GM12892 (cell line): ENCODE data around the gene FGF3.

Experiments
- DNase-seq: peaks from one replicate; pipeline ENCODE4 v3.0.0; 2011; ENCODE audit not compliant: insufficient read length
- FAIRE-seq: peaks from 2 replicates; lab custom pipeline; 2011; peaks lifted over from hg19 to GRCh38; lab: Jason Lieb, UNC
- POLR2A ChIP-seq: IDR thresholded peaks from 2 replicates; pipeline ENCODE4 v1.6.1; 2011; ENCODE audit warnings: low read depth, low read length, control low read depth
- POLR2AphosphoS5 ChIP-seq: IDR thresholded peaks from 2 replicates; pipeline ENCODE4 v1.6.1; 2011; ENCODE audit warnings: low read depth, low read length, control low read depth
- TAF1 ChIP-seq: IDR thresholded peaks from 2 replicates; pipeline ENCODE4 v1.6.1; 2011; ENCODE audit warnings: low read depth, mild to moderate bottlenecking, control low read depth, low read length, borderline replicate concordance

Gene FGF3

DNA sequence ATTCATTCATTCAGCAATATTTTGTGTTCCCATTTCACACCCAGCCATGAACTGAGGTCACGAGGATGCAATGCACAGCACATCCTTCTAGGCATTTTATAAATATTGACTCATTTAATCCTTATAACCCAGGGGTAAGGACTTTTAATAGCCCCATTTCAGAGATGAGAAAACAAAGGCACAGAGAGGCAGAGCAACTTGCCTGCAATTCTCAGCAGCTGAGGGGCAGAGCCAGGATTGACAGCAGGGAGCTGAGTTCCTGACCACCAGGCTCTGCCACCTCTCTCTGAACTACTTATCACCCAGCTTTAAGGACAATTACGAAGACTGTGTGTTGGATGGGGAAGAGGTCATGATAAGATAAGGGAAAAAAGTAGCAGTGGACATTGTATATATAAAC lies 12.8 kb upstream of the FGF3 start:
- TF ChIP-seq POLR2AphosphoS5 (no peak), TAF1 (no peak), POLR2A (no peak)

DNA sequence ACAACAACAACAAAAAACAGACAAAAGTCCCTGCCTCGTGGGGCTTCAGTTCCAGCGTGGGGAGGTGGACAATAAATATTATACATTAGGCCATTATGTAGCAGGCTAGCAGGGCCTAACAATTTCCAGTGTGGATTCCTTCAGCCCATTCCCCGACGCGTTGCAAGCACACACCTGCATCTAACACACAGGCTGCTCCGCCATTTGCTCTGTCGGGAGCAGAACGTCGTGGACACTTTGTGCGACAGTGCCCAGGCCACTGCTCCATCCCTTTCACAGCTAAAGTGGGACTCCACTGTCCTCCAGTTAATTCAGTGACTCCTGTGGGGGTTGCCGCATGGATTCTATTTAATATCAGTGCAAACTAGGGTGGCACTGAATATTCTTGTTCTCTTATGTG lies 10.9 kb upstream of the FGF3 start:
- no peak for TF ChIP-seq TAF1
- TF ChIP-seq POLR2AphosphoS5, result no peak
- no peak for TF ChIP-seq POLR2A
- FAIRE-seq (no peak), DNase-seq (no peak)

More for the DNA sequence above, 12.8 kb upstream of the FGF3 start:
- no peak for DNase-seq
- no peak for FAIRE-seq

DNA sequence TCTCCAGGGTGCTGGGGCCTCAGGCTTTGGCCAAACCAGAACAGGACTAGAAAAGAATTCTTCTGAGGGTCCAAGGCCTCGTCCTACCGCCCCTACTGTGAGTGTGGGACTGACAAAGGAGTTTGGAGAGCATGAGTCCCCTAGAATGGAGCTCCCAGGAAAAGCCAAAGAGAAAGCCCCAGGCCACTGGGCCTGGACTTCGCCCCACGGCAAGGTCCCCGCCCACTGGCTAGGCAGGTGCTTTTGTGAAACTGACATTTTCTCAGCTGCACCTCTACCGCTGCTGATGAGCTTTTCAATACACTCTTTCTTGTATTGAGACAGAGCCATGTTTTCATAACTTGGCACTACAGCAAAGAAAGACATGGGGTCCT lies 9.7 kb upstream of the FGF3 start:
- TF ChIP-seq POLR2AphosphoS5, result no peak
- no peak for TF ChIP-seq POLR2A
- TF ChIP-seq TAF1, result no peak
- DNase-seq, result no peak
- FAIRE-seq, result no peak

DNA sequence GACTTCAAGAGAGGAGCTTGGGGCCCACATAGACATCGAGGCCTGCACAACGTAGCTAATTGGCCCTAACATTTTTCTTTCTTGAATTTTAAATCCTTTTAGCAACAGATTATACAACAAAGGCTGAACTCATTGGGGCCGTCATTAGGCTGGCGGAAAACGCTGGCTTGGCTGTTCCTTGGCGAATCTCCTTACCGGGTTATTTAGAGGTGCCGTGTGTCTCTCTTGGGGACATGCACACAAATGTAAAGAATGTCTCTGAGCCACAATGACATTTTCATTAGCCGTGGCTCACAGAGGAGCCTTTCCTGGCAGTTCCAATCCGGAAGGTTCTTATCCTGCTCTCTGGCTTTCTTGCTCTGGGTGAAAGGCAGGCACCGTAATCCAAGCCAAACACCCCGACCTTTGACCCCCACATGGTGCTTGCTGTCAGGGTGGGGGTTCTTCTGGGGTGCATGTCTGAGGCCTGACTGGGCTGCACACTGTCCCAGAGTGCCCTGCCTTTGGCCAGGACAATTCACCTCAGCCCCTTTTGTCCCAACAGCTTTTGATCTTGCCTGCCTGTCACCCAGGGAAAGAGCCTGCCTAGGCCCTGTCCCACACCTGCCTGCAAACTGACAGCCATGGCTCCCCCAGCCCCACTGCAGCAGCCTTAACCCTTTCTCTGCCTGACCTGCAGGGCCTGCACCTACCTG lies 9.2 kb upstream of the FGF3 start:
- FAIRE-seq, result no peak
- DNase-seq, result no peak
- TF ChIP-seq TAF1 (no peak), POLR2AphosphoS5 (no peak)

DNA sequence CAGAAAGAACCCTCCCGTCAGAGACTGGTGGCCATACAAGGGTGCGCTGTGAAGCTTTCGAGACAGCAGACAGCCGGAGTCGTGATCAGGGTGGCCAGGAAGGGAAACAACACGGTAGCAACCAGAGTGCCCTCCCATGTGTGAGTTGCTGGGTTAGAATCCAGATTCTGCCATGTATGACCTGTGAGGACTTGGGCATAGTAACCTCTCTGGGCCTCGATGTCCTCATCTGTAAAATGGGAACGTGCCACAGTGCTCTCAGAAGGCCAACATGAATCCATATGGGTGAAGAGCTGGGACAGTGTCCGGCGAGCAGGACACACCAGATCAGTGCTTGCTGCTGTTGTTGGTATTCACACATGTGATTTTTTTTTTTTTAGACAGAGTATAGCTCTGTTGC lies 7.6 kb upstream of the FGF3 start:
- DNase-seq, result no peak
- TF ChIP-seq POLR2AphosphoS5, result no peak
- TF ChIP-seq POLR2A, result no peak
- no peak for TF ChIP-seq TAF1
- no peak for FAIRE-seq

DNA sequence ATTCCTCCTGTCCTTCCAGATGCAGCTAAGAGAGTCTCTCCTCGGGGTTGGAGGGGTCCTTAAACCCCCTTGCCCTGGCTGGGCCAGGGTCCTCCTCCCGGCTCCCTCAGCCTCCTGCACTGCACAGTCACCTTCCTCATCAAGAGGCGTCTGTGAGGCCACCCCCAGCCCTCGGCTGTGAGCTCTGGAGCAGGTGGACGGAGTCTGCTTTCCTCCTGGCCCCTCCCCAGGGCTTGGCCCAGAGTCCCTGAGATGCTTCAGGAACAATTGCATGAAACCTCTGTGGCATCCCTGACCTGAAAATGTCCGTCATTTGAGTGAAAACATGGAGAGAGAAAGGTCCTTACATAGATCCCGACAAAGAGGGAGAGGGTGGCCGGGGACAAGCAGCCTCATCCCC lies 6.7 kb upstream of the FGF3 start:
- TF ChIP-seq TAF1 (no peak), POLR2A (no peak), POLR2AphosphoS5 (no peak)
- FAIRE-seq (no peak), DNase-seq (no peak)

DNA sequence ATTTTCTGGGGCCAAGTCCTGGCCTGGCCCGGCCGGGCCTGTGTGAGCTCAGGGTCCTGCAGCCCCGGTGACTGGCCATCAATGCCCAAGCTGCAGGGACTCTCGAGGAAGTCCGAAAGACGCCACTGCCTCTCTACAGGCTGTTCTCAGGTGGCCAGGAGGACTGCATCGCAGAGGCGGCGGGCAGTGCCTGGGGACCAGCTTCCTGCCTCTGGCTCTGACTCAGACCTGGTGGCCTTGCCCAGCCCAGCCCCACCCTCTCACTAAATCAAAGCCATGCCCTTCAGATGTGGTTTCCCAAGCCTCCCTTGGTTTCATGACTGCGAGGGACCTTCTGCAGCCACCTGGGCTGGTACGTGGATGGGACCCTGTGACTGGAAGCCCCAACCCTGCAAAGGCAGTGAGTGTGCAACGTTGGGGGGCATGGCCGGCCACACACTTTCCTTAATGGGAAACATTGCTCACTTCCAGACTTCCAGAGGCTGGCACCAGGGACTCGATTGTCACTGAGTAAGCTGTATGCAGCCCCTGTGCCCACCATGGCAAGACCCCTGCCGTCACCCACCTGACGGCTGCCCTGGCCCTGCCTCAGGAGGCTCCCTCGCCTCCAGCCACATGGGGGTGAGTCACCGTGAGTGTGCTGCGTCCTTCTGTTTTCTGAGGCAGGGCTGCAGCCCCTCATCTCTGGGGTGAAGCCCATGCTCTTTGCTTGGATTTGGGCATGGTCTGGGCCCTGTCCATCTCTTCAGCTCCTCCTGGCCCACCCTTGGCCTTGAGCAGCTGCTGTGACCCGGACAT lies 6.0 kb upstream of the FGF3 start:
- TF ChIP-seq TAF1 (no peak), POLR2A (no peak), POLR2AphosphoS5 (no peak)
- no peak for FAIRE-seq
- DNase-seq, result no peak

DNA sequence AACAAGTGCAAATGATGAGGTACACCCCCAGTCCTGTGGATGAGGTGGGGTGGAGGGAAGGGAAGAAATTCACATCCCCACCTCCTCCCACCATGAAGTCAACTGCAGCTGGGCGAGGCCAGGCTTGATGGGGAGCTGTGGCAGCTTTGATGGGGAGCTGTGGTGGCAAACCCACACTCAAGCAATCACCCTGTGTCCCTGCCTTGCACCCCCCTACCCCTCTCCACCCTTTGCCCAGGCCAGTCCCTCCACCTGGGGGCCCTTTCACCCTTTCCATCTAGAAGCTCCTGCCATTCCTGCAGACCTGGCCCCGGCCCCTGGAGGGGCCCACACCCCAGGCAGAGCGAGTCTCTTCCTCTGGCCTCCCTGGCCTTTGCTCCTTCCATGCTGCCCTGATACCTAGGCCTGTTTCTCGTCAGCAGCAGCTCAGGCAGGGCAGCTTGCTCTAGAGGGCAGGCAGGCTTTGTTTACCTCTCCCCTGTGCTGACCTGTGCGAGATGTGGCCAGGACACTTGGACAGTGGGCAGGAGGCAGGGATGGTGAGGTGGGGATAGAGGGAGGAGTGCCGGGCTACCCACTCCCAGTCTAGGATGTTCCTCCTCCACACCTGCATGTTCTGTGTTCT lies 4.5 kb upstream of the FGF3 start:
- TF ChIP-seq POLR2AphosphoS5 (no peak), TAF1 (no peak), POLR2A (no peak)
- FAIRE-seq, result no peak
- DNase-seq, result no peak

DNA sequence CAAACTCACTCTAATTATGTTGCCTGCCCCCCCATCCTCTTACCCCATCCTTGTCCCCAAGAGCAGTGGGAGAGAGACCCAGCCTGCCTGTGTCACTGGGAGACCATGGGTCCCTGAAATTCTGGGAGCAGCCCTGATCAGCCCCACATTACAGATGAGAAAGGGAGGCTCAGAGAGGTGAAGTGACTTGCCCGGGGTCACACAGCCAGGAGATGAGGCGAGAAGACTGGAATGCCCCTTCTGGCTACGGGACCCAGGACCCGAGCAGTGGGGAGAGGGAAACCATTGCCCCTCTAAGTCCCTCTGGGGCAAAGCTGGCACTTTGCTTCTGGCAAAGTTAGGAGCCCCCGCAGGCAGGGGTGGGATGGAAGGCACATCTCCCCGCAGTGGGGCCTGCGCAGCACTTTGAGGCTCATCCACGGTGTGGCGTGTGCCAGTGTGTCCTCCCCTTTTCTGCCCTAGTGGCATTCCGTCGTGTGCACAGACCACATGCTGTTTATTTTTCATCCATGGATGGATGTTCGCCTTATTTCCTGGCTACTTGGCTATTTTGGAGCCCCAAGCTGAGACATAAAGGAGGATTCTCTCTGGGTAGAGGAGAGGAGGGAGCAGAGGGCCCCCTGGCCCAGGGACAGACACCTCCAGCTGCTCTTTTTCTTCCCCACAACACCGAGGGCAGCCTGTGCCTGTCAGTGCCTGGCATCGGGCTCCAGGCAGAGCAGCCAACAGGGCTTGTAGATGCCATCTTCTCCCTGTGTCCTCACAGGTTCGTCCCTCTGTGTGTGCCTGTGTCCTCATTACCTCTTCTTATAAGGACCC lies 3.7 kb upstream of the FGF3 start:
- no peak for DNase-seq
- TF ChIP-seq POLR2A (no peak), POLR2AphosphoS5 (no peak), TAF1 (no peak)
- FAIRE-seq, result no peak

DNA sequence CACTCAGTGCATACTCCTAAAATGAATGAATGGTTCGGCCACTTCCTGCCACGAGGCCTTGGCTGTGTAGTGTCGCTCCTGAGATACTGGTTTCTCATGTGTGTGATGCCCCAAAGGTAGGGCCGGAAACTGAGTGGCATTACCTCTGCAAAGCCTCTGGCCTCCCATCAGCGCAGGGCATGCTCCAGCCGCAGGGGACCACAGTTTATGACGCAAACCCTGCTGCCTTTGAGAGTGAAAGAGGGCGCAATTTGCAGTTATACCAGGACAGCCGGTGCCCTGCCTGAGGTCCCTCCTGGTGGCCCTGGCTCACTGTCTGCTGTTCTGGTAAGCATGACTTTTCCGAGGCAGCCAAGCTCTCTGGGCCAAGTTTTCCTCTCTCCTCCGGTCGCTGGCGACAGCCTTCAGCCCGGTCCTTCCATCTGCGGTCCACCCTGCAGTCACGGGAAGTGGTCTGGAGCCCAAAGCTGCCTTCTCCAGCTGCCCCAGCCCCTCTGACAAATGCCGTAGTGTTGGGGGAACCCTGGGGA lies 2.4 kb upstream of the FGF3 start:
- DNase-seq (no peak), FAIRE-seq (no peak)
- TF ChIP-seq POLR2AphosphoS5, result no peak
- TF ChIP-seq TAF1, result no peak
- TF ChIP-seq POLR2A, result no peak

DNA sequence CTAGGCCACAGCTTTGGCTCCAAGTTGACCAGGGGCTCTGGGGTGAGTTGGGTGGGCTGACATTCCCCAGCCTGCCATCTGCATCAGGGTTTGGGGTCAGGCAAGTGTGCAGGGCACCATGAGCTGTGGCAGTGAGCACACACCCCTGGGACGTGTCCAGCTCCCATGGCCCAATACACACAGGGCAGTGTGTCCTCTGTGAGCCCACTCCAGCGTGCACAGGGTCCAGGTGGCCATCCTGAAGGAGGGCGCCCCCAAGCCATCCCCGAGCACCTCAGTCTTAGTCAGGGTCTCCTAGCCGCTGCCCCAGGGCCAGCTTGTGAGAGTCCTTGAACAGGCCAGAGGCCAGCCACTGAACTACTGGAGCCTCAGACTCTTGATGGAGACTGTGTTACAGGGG lies 1.2 kb upstream of the FGF3 start:
- TF ChIP-seq POLR2AphosphoS5 (no peak), POLR2A (no peak), TAF1 (no peak)
- FAIRE-seq (no peak), DNase-seq (no peak)
